Glutamatergic neuron (in vitro differentiated cells): ENCODE data around the gene GPR75. TPM values are rescaled to one million over a fixed set of nuclear protein-coding genes. Genes with fewer than 3 reads are reported as not detected.
"Not testable (repeated sequence)": the region's sequence is repeated elsewhere in the genome, so short reads cannot be mapped to it uniquely, and the experiment has no call there.

Source experiments
- DNase-seq: peaks from one replicate; pipeline ENCODE4 v3.0.0; 2022
- H3K27ac Mint-ChIP-seq: one replicate; pipeline ENCODE4 v1.8.0; 2020; ENCODE audit warnings: mild to moderate bottlenecking, mixed read lengths, inconsistent platforms; ENCODE audit not compliant: unreplicated experiment
- H3K27me3 Mint-ChIP-seq: one replicate; pipeline ENCODE4 v1.8.0; 2020; ENCODE audit warnings: mild to moderate bottlenecking, moderate library complexity, mixed read lengths, inconsistent platforms; ENCODE audit not compliant: unreplicated experiment
- H3K36me3 Mint-ChIP-seq: one replicate; pipeline ENCODE4 v1.8.0; 2020; ENCODE audit warnings: mild to moderate bottlenecking, mixed read lengths, inconsistent platforms; ENCODE audit not compliant: unreplicated experiment
- H3K4me1 Mint-ChIP-seq: one replicate; pipeline ENCODE4 v1.8.0; 2020; ENCODE audit warnings: mild to moderate bottlenecking, low read depth, mixed read lengths, inconsistent platforms; ENCODE audit not compliant: unreplicated experiment
- H3K4me3 Mint-ChIP-seq: one replicate; pipeline ENCODE4 v1.8.0; 2020; ENCODE audit warnings: mild to moderate bottlenecking, mixed read lengths, inconsistent platforms; ENCODE audit not compliant: unreplicated experiment
- H3K9me3 Mint-ChIP-seq: one replicate; pipeline ENCODE4 v1.8.0; 2020; ENCODE audit warnings: mild to moderate bottlenecking, moderate library complexity, mixed read lengths, inconsistent platforms; ENCODE audit not compliant: unreplicated experiment
- total RNA-seq: library from RNA; stranded (reverse); fragmentation: NEBNext Ultra II Directional; extraction: Animal tissue kit (Norgen Biotek cat#: 25700); gene quantifications from one replicate; pipeline ENCODE4 v1.2.1, GENCODE V29; 2021; ENCODE audit not compliant: unreplicated experiment
- TF ChIP-seq, protein P1 (sequence below): fragments of 200-600 bp; sonication (generic); IDR thresholded peaks from one replicate; pipeline ENCODE4 v1.5.0; 2021; ENCODE audit not compliant: partially characterized antibody, unreplicated experiment

The GPR75 gene
- total RNA-seq, 1 donor from 2014 or later: 5.6 TPM

DNA sequence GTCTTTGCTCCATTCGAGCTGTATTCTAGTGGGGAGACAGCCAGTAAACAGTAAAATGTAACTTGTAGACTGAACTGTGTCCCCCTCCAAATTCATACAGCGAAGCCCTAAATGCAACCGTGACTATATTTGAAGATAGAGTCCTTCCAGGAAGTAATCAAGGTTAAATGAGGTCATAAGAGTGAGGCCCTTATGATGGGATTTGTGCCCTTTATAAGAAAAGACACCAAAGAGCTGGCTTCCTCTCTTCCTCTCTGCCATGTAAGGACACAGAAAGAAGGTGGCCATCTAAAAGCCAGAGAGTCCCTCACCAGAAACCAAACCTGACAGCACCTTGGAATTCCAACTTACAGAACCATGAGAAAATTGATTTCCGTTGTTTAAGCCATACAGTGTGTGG lies 31.4 kb downstream of the GPR75 start:
- Mint-ChIP-seq H3K4me3 (no peak overlapping the region), H3K4me1 (peaks cover 3% of the 10 kb centered on the region), H3K27me3 (peaks cover 3% of the 10 kb centered on the region), H3K27ac (no peak overlapping the region), H3K36me3 (no peaks in the 10 kb centered on the region), H3K9me3 (no peaks in the 10 kb centered on the region)
- no peak for DNase-seq
- TF ChIP-seq, protein P1, sequence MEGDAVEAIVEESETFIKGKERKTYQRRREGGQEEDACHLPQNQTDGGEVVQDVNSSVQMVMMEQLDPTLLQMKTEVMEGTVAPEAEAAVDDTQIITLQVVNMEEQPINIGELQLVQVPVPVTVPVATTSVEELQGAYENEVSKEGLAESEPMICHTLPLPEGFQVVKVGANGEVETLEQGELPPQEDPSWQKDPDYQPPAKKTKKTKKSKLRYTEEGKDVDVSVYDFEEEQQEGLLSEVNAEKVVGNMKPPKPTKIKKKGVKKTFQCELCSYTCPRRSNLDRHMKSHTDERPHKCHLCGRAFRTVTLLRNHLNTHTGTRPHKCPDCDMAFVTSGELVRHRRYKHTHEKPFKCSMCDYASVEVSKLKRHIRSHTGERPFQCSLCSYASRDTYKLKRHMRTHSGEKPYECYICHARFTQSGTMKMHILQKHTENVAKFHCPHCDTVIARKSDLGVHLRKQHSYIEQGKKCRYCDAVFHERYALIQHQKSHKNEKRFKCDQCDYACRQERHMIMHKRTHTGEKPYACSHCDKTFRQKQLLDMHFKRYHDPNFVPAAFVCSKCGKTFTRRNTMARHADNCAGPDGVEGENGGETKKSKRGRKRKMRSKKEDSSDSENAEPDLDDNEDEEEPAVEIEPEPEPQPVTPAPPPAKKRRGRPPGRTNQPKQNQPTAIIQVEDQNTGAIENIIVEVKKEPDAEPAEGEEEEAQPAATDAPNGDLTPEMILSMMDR: no peak

DNA sequence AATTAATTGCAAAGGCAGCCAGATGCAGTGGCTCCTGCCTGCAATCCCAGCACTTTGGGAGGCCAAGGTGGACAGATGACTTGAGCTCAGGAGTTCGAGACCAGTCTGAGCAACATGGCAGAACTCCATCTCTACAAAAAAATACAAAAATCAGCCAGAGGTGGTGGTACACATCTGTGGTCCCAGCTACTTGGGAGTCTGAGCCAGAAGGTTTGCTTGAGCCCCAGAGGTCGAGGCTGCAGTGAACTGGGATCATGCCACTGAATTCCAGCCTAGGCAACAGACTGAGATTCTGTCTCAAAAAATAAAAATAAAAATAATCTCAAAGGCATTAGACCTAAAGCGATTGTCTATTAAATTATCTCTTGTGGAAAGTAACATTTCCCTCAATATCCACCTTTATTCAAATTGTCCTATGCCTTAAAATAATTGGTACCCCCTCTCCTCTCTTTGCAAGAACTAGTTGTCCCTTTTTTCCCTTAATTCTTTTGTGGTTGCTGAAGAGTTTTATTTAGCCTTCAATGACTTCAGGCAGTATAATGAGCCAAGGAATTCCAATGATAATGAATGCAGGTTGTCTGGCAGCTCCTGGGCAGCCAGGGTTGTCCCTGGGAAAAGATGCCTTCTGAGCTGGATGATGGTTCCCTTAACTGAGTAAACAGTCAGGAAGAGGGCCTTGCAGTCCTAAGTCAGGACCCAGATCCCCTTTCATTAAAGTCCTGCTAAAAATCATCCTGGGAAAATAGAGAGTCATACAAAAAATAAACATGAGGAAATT lies 32.2 kb downstream of the GPR75 start:
- Mint-ChIP-seq H3K9me3 (no peaks in the 10 kb centered on the region), H3K36me3 (no peaks in the 10 kb centered on the region), H3K27me3 (peaks cover 3% of the 10 kb centered on the region), H3K4me3 (no peak overlapping the region), H3K4me1 (peaks cover 3% of the 10 kb centered on the region), H3K27ac (no peak overlapping the region)
- TF ChIP-seq, protein P1: no peak
- no peak for DNase-seq

DNA sequence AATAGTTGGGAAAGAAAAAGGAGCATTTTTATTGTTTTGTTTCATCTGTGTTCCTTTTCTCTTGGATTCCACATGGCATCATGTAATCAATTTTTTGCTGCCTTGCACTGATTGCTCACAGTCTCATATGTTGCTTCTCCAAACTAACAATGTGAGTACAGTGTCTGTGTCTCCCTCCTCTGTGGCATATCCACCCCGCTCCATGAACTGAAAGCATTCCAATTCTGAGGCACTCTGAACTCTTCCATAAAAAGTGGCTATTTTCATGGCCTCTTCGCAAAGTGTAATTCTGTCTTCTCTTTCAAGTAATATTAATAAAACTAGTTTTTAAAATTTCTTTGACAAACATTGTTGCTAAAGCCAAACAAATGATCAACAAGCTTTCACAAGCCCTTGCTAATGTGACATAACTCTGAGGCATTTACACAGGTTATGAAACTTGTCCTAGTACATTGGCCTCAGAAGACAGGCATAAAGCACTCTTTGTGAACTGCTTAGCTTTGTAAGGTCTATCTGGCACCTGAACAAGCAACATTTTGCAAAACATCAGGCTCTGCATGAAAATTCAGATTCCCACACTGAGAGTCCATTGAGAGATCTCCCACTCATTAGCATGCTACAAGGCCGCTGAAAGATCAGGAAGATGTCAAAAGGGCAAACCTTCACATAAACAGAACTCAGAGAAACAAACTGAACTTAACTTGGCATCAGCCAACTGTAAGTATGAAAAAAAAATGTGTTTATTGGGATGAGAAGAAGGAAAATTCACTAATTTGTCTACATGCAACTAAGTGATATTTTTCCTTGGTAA lies 33.0 kb downstream of the GPR75 start:
- no peak overlapping the region for H3K27ac Mint-ChIP-seq
- peaks cover 3% of the 10 kb centered on the region for H3K4me1 Mint-ChIP-seq
- H3K27me3 Mint-ChIP-seq: peaks cover 3% of the 10 kb centered on the region
- no peak overlapping the region for H3K4me3 Mint-ChIP-seq
- H3K9me3 Mint-ChIP-seq: no peaks in the 10 kb centered on the region
- H3K36me3 Mint-ChIP-seq: no peaks in the 10 kb centered on the region
- no peak for DNase-seq
- TF ChIP-seq, protein P1: no peak

DNA sequence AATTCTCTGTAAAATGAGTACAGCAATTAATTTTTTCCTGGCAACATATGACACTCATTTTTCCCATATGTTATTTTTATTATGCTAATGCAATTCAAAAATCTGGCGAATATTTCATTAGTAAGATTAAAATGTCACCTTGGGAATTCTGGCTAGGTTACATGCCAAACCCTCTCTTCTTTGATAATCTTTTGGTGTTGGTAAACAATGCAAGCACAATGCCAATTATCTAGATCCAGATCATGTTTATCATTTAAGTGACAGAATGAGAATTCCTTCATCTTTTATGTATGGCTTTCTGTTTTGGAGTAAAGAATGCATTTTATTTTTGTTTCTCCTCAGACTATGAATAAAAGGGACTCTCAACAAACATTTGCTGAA lies 33.7 kb downstream of the GPR75 start:
- Mint-ChIP-seq H3K36me3 (no peaks in the 10 kb centered on the region), H3K4me1 (peaks cover 3% of the 10 kb centered on the region), H3K9me3 (no peaks in the 10 kb centered on the region), H3K27ac (no peak overlapping the region), H3K4me3 (no peak overlapping the region), H3K27me3 (peaks cover 3% of the 10 kb centered on the region)
- TF ChIP-seq, protein P1: no peak
- no peak for DNase-seq

DNA sequence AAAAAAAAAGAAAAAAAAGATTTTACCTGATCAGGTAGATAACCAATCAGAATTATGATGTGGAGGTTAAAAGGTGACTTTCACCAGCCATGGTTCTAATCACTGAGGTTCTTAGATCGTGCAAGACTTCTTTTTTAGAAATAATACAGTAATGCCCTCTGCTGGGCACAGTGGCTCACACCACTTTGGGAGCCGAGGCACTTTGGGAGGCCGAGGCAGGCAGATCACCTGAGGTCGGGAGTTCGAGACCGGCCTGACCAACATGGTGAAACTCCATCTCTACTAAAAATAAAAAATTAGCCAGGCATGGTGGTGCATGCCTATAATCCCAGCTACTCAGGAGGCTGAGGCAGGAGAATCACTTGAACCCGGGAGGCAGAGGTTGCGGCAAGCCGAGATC lies 36.1 kb downstream of the GPR75 start:
- DNase-seq, H3K9me3 Mint-ChIP-seq, H3K27ac Mint-ChIP-seq, H3K36me3 Mint-ChIP-seq, H3K27me3 Mint-ChIP-seq, H3K4me3 Mint-ChIP-seq, H3K4me1 Mint-ChIP-seq: not testable (repeated sequence)
